ENCODE data around the gene TBX18. TPM values are rescaled to one million over a fixed set of nuclear protein-coding genes. Genes with fewer than 3 reads are reported as not detected.

TBX18 gene
- total RNA-seq, 1 experiment from 2014 or later: 0.15 TPM

GRCh38 chr6:84667252-84668213 is 96.9 kb downstream of the TBX18 start:
- Mint-ChIP-seq H3K27me3 (ENCODE audit: low read depth) (no peaks in the 10 kb centered on the region), H3K4me1 (peaks cover 4% of the 10 kb centered on the region; the same call in 1 of the 2 replicates), H3K27ac (no peak overlapping the region), H3K9me3 (no peaks in the 10 kb centered on the region), H3K36me3 (no peaks in the 10 kb centered on the region), H3K4me3 (no peak overlapping the region)
- DNase-seq (ENCODE audit: low spot score) (no peak), ATAC-seq (no peak)
- POLR2A ChIA-PET: no interaction called here
- CTCF ChIA-PET: no interaction called here
- TF ChIP-seq SP1 (CRISPR knock-in tag; conservative IDR thresholded peaks at IDR 0.05) (no peak), CBFB (CRISPR knock-in tag; IDR thresholded peaks at IDR 0.05; ENCODE audit: low read depth) (no peak), GTF2I (CRISPR knock-in tag; conservative IDR thresholded peaks at IDR 0.05) (no peak), HMGA2 (CRISPR knock-in tag; IDR thresholded peaks at IDR 0.05) (no peak), FOXP1 (CRISPR knock-in tag; IDR thresholded peaks at IDR 0.05; ENCODE audit: borderline replicate concordance) (no peak), IRF2 (CRISPR knock-in tag; IDR thresholded peaks at IDR 0.05; ENCODE audit: borderline replicate concordance, low read depth) (no peak), ZNF219 (CRISPR knock-in tag; IDR thresholded peaks at IDR 0.05; ENCODE audit: borderline replicate concordance) (no peak), STAT6 (CRISPR knock-in tag; conservative IDR thresholded peaks at IDR 0.05; ENCODE audit: low read depth) (no peak), NFYB (CRISPR knock-in tag; conservative IDR thresholded peaks at IDR 0.05; ENCODE audit: low read depth) (no peak)
- TF ChIP-seq, protein P1, sequence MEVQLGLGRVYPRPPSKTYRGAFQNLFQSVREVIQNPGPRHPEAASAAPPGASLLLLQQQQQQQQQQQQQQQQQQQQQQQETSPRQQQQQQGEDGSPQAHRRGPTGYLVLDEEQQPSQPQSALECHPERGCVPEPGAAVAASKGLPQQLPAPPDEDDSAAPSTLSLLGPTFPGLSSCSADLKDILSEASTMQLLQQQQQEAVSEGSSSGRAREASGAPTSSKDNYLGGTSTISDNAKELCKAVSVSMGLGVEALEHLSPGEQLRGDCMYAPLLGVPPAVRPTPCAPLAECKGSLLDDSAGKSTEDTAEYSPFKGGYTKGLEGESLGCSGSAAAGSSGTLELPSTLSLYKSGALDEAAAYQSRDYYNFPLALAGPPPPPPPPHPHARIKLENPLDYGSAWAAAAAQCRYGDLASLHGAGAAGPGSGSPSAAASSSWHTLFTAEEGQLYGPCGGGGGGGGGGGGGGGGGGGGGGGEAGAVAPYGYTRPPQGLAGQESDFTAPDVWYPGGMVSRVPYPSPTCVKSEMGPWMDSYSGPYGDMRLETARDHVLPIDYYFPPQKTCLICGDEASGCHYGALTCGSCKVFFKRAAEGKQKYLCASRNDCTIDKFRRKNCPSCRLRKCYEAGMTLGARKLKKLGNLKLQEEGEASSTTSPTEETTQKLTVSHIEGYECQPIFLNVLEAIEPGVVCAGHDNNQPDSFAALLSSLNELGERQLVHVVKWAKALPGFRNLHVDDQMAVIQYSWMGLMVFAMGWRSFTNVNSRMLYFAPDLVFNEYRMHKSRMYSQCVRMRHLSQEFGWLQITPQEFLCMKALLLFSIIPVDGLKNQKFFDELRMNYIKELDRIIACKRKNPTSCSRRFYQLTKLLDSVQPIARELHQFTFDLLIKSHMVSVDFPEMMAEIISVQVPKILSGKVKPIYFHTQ (CRISPR knock-in tag; IDR thresholded peaks at IDR 0.05): no peak
- TF ChIP-seq, protein P2, sequence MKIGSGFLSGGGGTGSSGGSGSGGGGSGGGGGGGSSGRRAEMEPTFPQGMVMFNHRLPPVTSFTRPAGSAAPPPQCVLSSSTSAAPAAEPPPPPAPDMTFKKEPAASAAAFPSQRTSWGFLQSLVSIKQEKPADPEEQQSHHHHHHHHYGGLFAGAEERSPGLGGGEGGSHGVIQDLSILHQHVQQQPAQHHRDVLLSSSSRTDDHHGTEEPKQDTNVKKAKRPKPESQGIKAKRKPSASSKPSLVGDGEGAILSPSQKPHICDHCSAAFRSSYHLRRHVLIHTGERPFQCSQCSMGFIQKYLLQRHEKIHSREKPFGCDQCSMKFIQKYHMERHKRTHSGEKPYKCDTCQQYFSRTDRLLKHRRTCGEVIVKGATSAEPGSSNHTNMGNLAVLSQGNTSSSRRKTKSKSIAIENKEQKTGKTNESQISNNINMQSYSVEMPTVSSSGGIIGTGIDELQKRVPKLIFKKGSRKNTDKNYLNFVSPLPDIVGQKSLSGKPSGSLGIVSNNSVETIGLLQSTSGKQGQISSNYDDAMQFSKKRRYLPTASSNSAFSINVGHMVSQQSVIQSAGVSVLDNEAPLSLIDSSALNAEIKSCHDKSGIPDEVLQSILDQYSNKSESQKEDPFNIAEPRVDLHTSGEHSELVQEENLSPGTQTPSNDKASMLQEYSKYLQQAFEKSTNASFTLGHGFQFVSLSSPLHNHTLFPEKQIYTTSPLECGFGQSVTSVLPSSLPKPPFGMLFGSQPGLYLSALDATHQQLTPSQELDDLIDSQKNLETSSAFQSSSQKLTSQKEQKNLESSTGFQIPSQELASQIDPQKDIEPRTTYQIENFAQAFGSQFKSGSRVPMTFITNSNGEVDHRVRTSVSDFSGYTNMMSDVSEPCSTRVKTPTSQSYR (CRISPR knock-in tag; IDR thresholded peaks at IDR 0.05): no peak

DNA sequence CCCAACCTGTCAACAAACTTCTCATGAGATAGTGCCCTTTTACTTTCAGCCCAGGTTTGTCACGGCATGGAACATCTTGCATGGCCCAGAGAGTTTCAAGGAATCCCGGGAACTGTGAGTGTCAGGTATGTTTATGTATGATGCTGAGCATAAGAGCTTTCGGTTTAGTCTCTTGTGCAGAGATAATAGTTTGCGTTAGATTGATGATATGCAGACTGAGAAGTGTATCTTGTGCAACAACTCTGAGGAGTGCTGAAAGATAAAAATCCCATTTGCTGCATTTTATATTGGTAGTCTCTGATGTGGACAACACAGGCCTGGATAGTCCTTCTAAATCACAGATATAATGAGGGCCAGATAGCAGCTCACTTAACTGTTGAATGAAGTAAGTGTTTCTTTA is 99.0 kb downstream of the TBX18 start:
- Mint-ChIP-seq H3K36me3 (no peaks in the 10 kb centered on the region), H3K9me3 (no peaks in the 10 kb centered on the region)
- CTCF ChIA-PET: interaction anchor here (0.8 to 1.3 kb wide), 3 partner anchors 20 to 109 kb away, joined by 3 to 4 read pairs (median 3); no protein-coding TSS in a partner anchor

GRCh38 chr6:84663866-84664265 is 100.5 kb downstream of the TBX18 start:
- ChIA-PET POLR2A (no interaction called here), CTCF (no interaction called here)
- no peak overlapping the region for H3K4me3 Mint-ChIP-seq
- H3K27me3 Mint-ChIP-seq (ENCODE audit: low read depth): no peaks in the 10 kb centered on the region
- peaks cover 4% of the 10 kb centered on the region; the same call in 1 of the 2 replicates for H3K4me1 Mint-ChIP-seq
- no peaks in the 10 kb centered on the region for H3K9me3 Mint-ChIP-seq
- no peak overlapping the region for H3K27ac Mint-ChIP-seq
- ATAC-seq: no peak
- H3K36me3 Mint-ChIP-seq: no peaks in the 10 kb centered on the region
- no peak for DNase-seq (ENCODE audit: low spot score)
- TF ChIP-seq ZNF232 (CRISPR knock-in tag; IDR thresholded peaks at IDR 0.05): no peak
- TF ChIP-seq, protein P3, sequence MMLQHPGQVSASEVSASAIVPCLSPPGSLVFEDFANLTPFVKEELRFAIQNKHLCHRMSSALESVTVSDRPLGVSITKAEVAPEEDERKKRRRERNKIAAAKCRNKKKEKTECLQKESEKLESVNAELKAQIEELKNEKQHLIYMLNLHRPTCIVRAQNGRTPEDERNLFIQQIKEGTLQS (CRISPR knock-in tag; conservative IDR thresholded peaks at IDR 0.05): no peak
- no peak for TF ChIP-seq SMAD4 (CRISPR knock-in tag; IDR thresholded peaks at IDR 0.05)
- no peak for TF ChIP-seq ZNF532 (CRISPR knock-in tag; IDR thresholded peaks at IDR 0.05; ENCODE audit: borderline replicate concordance)

More for the DNA sequence above, 99.0 kb downstream of the TBX18 start:
- Mint-ChIP-seq H3K4me3 (no peak overlapping the region), H3K27ac (no peak overlapping the region), H3K4me1 (peaks cover 4% of the 10 kb centered on the region; the same call in 1 of the 2 replicates), H3K27me3 (ENCODE audit: low read depth) (no peaks in the 10 kb centered on the region)
- POLR2A ChIA-PET: no interaction called here
- TF ChIP-seq ZNF219 (CRISPR knock-in tag; IDR thresholded peaks at IDR 0.05; ENCODE audit: borderline replicate concordance): no peak
- TF ChIP-seq FOXP1 (CRISPR knock-in tag; IDR thresholded peaks at IDR 0.05; ENCODE audit: borderline replicate concordance): no peak
- DNase-seq (ENCODE audit: low spot score): no peak
- ATAC-seq: no peak

All from WTC11 (cell line).